Stimulated activated CD8-positive, alpha-beta memory T cell treated with anti-CD3 and anti-CD28 coated beads, Interleukin-7, amount 100 ng/mL, for 4 hours (primary cell): ENCODE measurements around the gene GRID2.
"Not testable (repeated sequence)": the region's sequence is repeated elsewhere in the genome, so short reads cannot be mapped to it uniquely, and the experiment has no call there.

ENCODE experiments used
- DNase-seq, 2 donors: peaks; one replicate each; pipeline ENCODE4 v3.0.0-alpha.2; 2020; ENCODE audit warnings: low read depth in 2 of 2

The GRID2 gene

DNA sequence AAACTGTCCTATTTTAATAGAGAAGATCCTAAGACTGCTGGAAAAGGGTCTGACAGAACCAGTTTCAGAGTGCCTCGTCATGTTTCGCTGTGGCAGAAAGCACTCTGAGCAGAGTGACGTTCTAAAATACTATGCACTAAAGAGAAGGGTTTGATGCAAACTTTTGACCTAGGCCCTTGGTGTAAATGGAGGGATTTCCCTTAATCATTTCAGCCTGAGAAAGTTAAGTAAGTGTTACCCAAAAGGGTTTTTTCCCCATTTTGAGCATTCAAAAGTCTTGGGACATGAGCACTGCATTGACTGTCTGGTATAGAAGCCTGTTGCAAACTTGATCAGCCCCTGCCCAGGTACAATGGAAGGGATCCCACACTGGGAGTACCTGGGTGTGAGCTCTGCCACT, 1367.3 kb downstream of the GRID2 start:
- no peak for DNase-seq

DNA sequence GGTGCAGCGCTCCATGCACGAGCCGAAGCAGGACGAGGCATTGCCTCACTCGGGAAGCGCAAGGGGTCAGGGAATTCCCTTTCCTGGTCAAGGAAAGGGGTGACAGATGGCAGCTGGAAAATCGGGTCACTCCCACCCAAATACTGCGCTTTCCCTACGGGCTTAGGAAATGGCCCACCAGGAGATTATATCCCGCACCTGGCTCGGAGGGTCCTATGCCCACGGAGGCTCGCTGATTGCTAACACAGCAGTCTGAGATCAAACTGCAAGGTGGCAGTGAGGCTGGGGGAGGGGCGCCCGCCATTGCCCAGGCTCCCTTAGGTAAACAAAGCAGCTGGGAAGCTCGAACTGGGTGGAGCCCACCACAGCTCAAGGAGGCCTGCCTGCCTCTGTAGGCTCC, 1373.2 kb downstream of the GRID2 start:
- DNase-seq = not testable (repeated sequence)

DNA sequence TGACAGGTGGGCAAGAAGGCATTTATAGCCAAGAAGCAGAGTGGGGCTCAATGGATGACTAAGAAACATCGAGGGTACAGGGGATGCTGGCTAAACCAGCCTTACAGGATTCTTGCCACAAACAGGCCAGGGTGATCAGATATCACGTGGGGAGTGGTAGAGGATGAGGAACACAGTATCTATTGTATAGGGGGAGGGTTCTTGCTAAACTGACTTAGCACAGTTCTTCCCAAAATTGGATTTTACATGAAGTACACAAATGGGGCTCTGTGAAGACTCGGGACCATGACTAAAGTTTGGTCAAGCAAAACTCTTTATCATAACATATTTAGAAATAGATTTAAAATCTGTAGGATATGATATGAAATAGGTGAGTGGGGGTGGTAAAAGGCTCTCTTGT, 1380.8 kb downstream of the GRID2 start:
- DNase-seq = no peak

DNA sequence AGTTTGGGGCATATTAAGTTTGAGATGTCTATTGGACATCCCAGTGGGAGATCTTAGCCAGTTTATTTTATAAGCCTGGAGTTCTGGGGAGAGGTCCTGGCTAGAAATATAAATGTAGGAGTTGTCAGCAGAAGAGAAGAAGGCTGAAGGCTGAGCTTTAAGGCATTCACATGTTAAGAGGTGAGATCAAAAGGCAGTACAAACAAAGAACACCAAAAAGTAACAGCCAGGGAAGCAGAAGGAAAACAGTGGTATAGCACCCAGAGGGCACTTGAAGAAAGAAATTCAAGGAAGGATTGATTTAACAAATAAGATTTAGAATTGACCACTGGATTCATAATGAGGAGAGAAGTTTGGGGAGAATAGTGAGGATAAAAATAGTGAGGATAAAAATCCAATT, 1383.5 kb downstream of the GRID2 start:
- no peak for DNase-seq

DNA sequence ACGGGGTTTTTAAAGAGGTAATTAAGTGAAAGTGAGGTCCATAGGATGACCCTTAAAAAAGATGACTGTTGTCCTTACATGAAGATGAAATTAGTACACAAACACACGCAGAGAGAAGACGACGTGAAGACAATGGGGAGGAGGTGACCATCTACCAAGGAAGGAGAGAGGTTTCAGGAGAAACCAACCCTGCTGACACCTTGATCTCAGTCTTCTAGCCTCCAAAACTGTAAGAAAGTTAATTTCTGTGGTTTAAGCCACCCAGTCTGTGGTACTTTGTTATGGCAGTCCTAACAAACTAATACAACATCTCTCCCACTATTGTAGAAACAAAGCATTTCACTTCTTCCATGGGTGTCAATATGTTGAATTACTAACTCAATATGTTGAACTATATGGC, 1385.2 kb downstream of the GRID2 start:
- no peak for DNase-seq

DNA sequence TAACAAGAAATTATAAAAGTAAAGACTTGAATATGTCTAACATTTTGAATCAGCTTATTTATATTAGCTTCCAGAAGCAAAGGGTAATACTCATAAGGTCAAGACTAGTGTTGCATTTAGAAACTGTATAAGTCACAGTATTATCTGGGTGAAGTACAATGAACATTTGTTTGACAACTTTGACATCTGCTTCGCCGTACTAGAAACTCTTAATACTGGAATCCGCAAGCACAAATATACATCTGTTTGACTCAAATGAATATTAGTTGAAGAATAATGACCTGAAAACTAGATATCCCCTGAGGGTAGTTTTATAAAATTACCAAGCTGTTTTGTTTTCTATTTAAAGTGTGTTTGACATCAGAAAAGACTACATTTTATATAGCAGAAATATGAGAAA, 1389.4 kb downstream of the GRID2 start:
- DNase-seq = no peak

DNA sequence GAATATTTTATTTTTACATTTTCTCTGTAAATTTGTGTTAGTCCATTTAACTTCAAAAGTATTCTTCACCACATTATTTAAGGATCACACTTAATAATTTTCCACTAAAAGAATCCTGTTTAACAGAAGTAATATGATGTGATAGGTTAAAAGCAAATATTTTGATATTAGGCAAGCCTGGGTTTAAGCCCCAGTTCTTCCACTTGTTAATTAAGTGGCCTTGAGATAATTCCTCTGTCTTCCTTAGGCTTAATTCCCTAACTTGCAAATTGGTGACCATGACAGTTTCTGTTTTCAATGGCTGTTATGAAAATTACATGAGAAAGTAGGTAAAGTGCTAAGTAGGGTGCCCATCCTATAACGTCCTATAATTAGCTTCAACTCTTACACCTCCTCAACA, 1394.9 kb downstream of the GRID2 start:
- no peak for DNase-seq

DNA sequence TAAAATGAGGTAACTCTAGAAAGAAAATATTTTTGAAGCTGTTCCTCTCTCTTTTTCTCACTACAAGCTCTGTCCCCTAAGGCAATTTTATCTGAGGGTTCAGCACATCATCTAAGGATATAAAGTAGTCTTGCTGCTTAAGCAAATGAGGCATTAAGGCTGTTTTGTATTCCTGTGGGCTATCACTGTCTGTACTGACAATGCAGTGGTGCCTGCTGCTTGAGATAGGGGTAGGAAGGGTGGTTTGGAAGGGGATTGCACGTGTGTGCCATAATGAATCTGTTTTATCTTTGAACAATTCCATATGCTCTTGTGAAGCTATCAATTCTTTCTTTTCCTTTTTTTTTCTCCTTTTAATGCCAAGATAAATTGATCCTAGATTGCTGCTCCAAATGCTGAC, 1396.8 kb downstream of the GRID2 start:
- DNase-seq = no peak

DNA sequence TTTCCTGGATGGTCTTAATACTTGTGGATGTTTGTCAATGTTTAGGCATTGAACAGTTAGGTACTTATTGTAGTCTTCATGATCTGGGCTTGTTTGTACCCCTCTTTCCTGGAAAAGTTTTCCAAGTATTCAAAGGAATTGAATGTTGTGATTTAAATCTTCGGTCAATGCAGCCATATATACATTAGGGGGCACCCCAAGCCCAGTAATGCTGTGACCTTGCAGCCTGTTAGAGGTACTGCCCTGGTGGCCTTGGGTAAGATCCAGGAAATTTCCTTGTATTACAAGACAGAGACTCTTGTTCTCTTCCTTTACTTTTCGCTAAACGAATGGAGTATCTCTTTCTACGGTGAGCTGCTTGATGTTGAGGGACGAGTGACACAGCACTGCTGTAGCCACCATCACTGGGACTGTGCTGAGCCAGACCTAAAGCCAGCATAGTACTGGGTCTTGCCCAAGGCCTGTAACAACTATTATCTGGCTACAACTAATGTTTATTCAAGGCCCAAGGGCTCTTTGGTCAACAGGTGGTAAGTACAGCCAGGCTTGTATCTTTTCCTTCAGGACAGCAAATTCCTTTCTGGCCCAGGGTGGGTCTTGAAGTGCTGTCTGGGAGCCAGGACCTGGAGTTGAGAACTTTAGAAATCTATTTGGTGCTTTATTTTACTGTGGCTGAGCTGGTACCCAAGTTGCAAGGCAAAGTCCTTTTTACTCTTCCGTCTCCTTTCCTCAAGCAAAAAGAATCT, 1406.5 kb downstream of the GRID2 start:
- DNase-seq = no peak

DNA sequence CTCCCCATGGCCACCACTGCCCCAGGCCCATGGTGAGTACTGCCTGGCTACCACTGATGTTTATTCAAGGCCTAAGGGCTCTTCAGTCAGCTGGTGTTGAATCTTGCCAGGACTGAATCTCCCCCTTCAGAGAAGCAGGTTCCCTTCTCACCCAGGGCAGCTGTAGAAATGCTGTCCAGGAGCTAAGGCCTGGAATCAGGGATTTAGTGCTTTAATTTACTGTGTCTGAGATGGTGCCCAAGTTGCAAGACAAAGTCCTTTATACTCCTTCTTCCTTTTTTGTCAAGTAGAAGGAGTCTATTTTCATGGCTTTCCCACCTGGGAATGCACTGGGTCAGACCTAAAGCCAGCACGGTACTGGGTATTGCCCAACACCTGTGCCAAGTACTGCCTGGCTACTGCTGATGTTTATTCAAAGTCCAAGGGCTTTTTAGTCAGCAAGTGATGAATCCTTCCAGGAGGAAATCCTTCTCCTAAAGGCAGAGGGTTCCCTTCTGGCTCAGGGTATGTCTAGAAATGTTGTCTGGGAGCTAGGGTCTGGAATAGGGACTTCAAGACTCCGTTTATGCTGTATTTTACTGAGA, 1407.2 kb downstream of the GRID2 start:
- no peak for DNase-seq

DNA sequence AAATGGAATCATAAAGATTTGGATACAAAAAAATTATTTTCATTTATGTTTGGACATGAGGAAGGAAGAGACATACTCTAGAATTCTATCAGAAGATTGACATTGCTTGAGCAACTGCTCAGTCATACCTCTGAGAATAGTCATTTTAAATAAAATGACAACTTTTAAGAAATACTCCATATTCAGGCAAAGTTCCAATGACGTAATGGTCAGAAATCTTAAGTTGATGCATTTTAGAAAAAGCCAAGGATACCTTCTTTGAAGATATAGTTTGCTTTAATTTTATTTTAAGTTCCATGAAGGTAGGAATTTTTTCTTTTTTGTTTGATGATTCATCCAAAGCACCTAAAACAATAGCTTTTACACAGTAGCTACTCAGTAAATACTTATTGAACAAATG, 1414.5 kb downstream of the GRID2 start:
- DNase-seq = no peak

DNA sequence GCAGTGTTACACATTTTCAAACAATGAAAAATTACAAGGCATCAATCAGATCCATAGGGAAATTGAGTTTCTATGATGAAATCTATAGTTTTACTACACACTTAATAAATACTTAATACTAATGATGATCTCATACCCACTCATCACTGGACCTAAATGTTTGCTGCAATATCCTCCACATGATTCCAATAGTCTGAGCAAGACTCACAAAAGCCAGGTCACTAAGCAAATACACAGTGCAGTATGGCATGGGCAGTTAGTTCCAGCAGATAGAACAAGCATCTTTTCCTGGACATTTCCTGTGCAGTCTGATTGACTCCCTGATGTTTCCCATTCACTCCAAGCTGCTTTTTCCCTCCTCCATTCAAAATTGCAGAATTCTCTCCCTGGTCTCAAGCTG, 1415.8 kb downstream of the GRID2 start:
- no peak for DNase-seq

DNA sequence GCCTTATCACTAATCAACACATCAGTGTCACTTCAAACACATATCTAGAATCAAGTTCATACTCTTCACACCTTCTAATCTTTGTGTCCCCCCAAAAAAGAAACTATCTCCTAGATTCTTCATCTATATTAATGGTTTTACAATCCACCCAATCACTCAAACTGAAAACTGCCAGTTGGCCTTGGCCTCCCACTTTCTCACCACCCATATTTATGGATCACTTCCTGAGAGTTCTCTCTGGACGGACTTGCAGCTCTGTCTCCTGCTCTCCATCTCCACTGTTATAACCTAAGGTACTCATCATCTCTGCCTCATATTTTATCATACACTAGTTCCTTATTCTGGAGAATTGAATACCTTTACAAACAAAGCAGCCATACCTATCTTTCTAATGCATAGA, 1418.7 kb downstream of the GRID2 start:
- DNase-seq = no peak

DNA sequence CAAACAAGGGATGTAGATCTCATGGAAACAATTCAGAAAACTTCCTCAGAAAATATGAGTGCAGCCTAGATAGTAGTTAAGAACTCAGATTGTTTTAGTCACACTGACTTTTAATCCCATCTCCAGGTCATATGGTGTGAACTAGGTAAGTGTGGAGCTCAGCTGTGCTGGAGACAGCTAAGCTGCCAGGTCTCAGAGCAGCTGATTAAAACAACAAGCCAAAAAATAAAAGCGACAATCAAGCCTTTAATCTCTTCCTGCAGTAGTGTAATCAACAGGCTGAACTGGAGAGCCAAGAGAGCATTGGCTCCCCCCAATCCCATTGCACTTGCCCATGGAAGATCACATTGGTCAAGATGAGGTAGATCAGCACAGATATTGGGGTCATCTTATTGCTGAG, 1426.5 kb downstream of the GRID2 start:
- DNase-seq = no peak

DNA sequence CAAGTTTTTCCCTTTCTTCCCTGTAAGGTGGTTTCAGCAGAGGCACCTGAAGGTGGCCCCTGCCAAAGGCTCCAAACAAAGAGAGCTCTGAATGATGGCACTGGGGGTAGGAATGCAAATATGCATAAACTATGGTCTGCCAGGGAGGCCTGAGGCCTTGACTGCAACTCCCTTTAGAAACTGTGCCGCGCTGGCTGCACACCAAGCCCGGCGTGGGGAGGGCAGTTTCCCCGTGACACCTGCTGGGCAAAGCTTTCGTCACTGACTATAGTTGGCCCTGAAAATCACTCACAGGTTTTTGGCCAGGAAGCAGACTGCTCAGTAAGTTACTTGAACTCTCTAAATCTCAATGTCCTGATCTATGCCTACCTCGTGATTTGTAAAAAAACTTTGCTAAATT, 1427.0 kb downstream of the GRID2 start:
- no peak for DNase-seq

DNA sequence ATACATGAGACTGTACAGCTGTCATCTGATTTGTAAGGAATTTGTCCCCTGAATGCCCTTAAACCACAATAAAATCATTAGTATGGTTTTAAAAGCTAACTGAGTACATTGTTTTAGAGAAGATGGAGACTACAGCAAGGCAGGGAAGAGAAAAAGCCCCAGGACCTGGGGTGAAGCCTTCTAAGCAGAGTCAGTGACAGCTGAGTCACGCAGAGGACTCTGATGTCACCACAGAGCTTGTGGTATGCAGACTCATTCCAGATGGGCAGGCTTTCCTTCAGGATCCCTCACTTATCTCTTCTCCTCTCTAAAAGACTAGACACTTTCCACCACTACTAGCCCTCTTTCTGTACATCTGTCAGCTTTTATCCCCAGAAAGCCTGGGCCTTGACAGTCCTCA, 1427.7 kb downstream of the GRID2 start:
- no peak for DNase-seq

DNA sequence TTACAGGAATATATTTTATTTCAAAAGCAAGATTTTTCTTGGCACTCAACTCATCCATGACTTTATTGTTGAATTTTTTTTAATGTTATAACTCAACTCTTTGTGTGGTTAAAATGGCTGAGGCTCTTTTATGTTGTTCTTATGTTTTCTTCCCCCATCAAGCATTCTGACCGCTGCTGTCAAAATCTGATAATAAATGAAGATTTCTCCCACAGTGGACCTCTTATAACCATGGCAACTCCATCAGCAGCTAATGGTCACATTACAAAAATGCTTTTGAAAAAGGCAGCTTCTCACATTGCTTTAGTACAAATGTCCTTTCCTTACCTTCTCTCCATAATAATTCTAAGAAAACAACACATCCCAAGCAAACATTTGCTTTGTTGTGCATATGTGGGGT, 1428.7 kb downstream of the GRID2 start:
- no peak for DNase-seq

DNA sequence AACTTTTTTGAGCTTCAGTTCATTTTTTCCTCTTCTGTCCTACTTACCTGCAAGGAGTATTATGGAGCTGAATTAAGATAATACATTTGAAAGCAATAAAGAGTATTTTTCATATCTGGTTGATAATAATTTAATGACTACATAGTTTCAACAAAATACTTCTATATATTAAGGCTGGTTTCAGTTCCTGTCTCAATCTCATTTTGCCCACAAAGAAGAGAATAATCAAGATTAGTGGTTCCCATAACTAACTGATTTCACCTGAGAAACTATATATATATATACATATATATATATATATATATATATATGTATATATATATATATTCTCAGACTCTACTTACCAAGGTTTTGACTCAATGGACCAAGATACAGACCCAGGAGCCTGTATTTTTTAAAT, 1437.1 kb downstream of the GRID2 start:
- no peak for DNase-seq

DNA sequence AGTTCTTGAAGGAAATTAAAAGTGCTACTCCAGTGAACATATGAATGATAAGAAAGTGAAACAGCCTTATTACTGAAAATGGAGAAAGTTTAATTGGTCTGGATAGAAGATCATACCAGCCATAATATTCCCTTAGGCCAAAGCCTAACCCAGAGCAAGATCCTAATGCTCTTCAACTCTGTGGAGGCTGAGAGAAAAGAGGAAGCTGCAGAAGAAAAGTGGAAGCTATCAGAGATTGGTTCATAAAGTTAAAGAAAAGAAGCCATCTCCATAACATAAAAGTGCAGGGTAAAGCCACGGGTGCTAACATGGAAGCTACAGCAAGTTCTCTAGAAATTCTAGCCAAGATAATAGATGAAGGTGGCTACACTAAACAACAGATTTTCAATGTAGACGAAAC, 1439.3 kb downstream of the GRID2 start:
- DNase-seq = no peak

DNA sequence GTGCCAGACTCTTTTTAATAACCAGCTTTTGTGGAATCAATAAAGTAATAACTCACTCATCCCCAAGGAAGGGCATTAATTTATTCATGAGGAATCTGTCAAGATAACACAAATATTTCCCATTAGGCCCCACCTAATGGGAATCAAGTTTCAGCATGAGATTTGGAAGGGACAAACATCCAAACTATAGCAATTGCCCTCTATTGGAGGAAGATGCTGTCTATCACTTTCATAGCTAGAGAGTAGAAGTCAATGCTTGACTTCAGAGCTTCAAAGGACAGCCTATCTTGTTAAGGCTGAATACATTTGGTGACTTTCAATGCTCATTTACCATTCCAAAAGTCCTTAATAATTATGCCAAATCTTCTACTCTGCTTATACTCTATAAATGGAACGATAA, 1439.9 kb downstream of the GRID2 start:
- no peak for DNase-seq

DNA sequence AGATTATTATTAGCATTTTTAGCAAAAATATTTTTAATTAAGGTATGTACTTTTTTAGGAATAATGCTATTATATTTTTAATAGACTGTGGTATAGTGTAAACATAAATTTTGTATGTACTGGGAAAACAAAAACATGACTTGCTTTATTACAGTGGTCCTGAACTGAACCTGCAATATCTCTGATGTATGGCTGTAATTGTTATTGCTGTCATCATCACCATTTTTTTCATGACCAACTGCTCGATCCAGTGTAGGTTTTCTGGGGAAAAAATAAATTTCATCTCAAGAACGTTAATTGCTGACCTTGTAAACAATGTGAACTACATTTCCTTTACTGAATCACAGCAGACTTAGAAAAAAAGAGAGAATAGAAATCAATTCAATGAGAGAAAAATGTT, 1441.2 kb downstream of the GRID2 start:
- no peak for DNase-seq

DNA sequence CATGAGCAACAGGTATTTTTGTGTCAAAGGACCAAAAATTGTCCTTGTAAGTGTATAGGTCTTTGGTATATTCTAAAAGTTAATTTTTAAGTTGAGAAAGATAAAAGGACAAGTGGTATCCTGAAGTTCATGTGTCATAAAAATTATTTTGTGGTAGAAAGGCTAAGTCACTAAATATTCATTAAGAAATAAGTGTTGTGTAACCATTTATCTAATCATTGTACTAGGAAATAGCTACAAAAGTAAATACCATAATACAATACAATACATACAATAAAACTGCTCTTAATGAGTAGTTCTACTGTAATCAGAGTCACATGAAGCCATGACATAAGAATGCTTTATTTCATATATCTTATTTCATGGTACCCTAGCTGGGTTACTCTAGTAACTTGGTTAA, 1442.3 kb downstream of the GRID2 start:
- no peak for DNase-seq

DNA sequence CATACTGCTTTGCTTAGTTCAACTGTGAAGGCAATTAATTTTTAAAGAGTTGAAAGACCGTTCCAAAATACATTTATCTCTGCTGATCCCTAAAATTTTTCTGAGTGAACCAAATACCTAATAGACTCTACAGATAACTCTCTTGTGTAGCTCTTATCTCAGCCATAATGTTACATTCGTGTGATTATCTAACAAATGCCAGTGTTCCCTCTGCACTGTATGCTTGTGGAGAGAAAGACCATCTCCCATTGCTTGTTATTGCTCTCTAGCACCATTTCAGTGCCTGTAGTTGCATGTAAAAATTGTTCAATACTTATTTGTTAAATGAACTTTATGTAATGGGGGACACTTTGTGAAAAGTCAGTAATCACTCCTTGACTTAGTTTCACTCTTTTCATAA, 1443.5 kb downstream of the GRID2 start:
- DNase-seq = no peak
